ENCODE results near the gene ATP6V1C2.
"Not testable (repeated sequence)": the region's sequence is repeated elsewhere in the genome, so short reads cannot be mapped to it uniquely, and the experiment has no call there.

ATP6V1C2 gene

DNA sequence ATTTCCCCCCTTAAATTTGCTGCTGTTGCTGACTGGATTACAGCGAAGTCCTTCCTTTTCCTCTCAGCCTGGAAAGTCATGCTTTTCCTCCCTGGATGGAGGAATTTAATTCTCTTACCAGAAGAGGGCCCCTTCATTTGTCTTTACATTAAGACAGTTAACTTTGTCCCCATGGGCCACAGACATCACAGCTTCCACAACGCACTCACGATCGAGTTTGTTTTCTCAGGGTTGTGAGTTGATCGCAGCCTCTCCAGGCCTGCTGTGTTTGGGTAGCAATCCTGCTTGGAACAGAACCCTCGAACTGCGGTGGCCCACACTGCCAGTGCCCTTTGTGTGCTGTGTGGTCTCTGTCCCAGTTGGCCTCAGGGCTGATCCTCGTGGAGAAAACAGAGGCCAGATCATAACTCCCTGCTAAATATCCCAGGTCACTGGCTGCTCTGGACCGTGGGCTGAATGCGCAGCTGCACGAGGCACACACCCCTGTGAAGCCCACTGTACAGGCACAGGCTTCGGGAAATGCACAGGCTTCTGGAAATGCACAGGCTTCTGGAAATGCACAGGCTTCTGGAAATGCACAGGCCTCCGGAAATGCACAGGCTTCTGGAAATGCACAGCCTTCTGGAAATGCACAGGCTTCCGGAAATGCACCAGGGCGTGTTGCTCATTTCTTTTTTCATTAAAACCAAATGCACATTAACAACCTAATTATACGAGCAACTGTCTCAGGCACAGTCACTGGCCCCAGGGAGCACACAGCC lies 93.3 kb downstream of the ATP6V1C2 start:
- DNase-seq = no peak

GRCh38 chr2:10817413-10817812 lies 96.0 kb downstream of the ATP6V1C2 start:
- no peak for DNase-seq

DNA sequence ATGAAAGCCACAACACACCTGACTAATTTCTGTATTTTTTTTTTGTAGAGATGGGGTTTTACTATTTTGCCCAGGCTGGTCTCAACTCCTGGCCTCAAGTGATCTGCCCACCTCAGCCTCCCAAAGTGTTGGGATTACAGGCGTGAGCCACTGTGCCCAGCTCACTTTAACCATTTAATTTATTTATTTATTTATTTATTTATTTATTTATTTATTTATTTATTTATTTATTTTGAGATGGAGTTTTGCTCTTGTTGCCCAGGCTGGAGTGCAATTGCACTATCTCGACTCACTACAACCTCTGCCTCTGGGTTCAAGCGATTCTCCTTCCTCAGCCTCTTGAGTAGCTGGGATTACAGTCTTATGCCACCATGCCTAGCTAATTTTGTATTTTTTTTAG lies 96.9 kb downstream of the ATP6V1C2 start:
- not testable (repeated sequence) for DNase-seq

- no peak for DNase-seq
Measured at GRCh38 chr2:10818984-10819383, 97.6 kb downstream of the ATP6V1C2 start.

DNA sequence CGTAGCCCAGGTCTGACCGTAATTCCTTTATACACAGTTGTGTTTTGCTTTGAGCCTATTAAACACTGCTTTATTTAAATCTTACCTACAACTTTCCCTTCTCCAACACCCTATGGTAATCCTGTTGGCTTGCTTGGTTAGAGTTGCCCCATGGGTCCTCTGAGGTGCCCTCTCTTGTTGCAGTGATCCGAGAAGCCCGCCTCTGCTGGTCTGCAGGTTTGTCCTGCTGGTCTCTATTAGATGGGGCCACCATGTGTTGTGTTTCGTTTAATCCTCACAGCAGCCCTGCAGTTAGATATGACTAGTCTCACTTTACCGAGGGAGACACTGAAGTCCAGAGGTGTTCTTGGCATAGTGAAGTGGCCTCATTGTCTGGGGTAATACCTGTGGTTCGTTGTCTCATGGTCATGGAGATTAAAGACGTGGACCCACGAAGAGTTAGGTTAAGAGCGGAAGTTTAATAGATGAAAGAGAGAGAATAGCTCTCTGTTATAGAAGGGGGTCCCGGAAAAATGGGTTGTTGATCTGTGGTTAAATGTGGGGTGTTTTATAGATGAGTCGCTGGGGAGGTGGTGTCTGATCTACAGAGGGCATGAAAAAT lies 98.4 kb downstream of the ATP6V1C2 start:
- DNase-seq = no peak

- DNase-seq = no peak
Measured at GRCh38 chr2:10820562-10820961, 99.1 kb downstream of the ATP6V1C2 start.

DNA sequence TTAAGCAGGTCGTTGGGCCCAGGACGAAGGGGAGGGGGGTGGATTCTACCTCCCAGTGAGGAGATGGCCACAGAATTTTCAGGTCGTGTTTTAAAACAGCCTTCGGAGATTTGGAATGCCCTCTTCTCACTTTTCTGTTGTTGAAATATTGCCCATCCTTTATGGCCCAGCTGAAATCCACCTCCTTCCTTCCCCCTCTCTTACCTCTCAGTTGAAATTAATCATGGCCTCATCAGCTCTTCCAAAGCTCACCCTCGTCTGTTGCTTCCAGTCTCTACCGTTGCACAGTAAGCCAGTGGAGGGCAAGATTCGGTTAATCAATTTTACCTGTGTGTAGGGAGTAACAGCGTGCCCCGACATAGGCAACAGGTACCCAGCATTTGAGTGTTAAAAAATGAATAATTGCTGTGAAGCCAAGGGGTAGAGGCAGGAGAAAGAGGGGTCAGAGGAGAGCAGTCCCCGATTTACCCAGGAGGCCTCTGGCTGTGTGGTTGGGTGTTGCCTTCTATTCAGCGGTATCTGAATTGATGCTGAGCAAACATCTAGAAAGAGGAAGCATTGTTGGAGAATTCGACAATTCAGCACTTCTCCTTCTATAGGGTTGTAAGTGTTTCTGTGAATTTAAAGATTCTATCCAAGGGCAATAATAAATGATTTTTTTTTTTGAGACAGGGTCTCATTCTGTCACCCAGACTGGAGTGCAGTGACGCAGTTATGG lies 99.7 kb downstream of the ATP6V1C2 start:
- DNase-seq = no peak

DNA sequence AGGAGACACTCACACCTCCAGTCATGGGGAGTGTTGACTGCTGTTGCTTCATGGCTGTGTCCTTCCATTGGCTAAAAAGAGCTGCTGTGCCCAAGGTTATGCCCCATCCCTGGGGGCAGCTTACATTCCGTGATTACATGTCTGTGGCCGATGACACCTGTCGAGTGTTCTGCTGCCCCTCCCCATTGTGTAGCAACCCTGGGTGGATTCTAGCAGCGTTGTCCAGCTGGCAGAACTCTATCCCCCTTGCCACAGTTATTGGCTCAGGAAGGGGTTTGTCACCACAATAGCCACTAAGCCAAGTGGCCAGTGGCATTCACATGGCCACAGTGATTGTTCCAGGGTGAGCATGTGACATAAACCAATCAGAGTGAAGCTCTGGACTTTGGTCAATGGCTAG lies 102.8 kb downstream of the ATP6V1C2 start:
- no peak for DNase-seq

DNA sequence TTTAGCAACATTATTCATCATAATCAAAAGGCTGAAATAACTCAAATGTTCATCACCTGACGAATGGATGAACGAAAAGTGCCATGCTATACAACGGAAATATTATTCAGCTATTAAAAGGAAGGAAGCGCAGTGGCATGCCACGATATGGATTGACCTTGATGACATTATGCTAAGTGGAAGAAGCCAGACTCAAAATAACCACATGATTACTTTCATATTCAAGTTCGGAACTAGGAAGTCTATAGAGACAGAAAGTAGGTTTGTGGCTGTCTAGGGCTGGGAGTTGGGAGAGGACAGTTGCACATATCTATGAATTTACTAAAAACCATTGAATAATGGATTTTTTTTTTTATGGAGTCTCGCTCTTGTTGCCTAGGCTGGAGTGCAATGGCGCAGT lies 104.6 kb downstream of the ATP6V1C2 start:
- DNase-seq = no peak

GRCh38 chr2:10826625-10827024 lies 105.2 kb downstream of the ATP6V1C2 start:
- no peak for DNase-seq

DNA sequence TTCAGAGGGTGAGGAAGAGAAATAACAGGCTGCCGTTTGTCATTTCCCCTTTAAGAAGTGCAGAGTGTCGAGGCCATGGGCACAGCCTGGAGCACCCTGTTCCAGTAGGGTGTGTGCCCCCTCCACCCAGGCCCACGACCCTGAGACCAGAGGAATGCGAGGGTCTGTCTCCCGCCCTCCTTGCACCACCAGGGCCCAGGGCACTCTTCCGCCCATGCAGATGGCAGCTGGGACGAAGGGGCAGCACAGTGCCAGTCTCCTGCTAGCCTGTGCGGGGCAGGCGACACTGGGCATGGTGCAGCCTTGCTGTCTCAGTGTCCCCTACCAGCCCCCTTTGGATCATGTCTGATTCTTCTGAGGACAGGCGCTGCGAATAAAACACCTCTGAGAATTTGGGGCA lies 106.9 kb downstream of the ATP6V1C2 start:
- DNase-seq = no peak

- DNase-seq = no peak
Measured at GRCh38 chr2:10829299-10829698, 107.9 kb downstream of the ATP6V1C2 start.

DNA sequence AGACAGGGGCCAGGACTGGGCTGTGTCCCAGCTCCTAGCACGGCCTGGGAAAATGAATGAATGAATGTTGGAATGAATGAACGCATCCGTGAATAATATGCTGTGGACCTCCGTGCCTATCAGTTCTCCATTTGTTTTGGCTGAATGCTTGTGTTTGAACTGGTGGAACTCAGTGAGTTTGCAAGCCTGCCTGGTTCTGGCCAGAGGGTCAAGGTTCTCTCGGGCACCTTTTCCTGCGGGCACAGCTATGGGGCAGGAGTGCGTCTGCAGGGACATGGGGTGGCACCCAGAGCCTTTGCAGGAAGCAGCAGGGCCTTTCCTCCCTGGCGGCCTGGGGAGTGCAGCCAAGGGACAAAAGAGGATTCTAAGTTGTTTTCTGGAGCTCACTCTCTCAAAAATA lies 108.8 kb downstream of the ATP6V1C2 start:
- no peak for DNase-seq

DNA sequence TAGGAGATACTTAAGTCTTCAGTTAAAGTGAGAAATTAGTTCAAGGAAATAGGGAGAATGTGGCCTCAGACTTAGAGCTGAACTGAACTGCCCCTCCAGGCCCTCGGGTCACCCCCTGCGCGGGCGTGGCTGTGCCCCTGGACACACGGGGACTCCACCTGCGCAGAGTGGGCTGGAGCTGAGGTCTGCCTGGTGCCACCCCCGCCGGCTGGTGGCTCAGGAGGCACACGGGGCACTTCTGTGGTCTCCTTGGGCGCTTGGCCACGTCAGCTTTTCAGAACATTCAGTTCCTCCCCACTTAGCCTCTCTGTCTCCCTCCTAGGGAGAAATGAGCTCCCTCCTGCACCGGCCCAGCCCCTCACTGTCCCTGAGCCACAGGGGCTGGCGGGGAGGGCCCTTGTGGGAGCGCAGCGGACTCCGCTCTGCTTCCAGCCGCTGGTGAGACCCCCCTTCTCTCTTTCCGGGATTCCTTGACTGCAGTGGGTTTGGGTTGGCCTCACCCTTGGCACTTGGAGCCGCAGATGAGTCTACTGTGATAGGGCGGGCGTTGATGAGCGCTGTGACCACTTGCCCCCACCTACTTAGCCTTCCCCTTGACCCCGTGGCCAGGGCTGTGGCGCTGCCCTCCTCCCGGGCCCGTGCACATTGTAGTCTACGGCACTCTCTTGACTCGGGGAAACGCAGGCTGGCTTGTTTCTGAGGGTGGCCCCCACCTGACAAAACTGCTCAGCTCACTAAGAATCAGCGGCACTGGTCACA lies 109.4 kb downstream of the ATP6V1C2 start:
- no peak for DNase-seq

GRCh38 chr2:10831400-10831985 lies 110.1 kb downstream of the ATP6V1C2 start:
- no peak for DNase-seq

DNA sequence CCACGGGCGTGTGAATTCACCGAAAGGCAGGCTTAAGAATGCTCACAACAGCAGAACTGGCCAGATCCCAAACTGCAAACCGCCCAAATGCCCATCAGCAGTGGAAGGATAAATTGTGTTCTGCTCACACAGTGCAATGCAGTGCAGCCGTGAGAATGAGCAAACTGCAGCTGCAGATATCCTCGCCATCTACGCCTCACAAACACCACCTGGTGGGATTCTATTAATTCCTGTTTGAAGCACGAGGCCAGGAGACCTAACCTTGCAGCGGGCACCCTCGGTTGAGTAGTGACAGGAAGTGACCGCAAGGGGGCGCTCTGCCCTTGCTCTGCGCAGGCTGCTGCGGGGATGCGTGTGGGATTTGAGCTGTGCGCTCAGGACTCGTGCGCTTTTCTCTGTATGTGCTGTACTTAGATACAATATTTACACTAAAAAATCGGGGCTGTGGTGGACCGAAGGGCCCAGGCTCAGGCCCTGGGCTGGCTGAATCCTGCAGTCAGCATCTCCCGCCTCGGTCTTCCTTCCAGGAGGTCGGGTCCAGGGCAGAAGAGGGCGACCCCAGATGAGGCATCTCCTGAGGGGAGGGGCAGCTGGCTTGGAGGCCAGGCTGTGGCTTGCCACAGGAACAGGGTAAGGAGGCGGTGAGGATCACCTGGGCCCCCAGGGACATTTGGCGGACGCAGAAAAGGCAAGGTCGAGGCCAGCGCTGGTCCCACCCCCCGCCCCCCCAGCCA lies 110.9 kb downstream of the ATP6V1C2 start:
- DNase-seq = peak; percentile 85

GRCh38 chr2:10833021-10833420 lies 111.6 kb downstream of the ATP6V1C2 start:
- DNase-seq = no peak

GRCh38 chr2:10834068-10834655 lies 112.7 kb downstream of the ATP6V1C2 start:
- DNase-seq = no peak
